ENCODE measurements around the gene CMTM6.
A peak's percentile ranks its signal among the peaks of the same experiment; 100 is the strongest.
"Not testable (repeated sequence)": the region's sequence is repeated elsewhere in the genome, so short reads cannot be mapped to it uniquely, and the experiment has no call there.

CMTM6 gene

DNA sequence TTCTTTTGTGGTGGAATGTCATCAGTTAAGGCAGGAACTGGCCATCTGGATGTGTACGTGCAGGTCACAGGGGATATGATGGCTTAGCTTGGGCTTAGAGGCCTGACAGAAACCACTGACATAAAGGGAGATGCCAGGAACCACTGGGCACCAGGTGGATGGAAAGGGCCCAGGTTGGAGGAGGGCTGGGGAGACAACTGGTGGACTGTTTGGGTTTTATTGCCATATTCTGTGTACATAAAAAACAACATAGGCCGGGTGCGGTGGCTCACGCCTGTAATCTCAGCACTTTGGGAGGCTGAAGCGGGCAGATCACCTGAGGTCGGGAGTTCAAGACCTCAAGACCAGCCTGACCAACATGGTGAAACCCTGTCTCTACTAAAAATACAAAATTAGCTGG is 35.8 kb downstream of the CMTM6 start:
- not testable (repeated sequence) for DNase-seq (ENCODE audit: low read depth in 3 of 3)

GRCh38 chr3:32464726-32465125 is 37.9 kb downstream of the CMTM6 start:
- not testable (repeated sequence) for DNase-seq (ENCODE audit: low read depth in 3 of 3)

GRCh38 chr3:32463415-32463814 is 39.2 kb downstream of the CMTM6 start:
- DNase-seq (ENCODE audit: low read depth in 3 of 3): not testable (repeated sequence)

DNA sequence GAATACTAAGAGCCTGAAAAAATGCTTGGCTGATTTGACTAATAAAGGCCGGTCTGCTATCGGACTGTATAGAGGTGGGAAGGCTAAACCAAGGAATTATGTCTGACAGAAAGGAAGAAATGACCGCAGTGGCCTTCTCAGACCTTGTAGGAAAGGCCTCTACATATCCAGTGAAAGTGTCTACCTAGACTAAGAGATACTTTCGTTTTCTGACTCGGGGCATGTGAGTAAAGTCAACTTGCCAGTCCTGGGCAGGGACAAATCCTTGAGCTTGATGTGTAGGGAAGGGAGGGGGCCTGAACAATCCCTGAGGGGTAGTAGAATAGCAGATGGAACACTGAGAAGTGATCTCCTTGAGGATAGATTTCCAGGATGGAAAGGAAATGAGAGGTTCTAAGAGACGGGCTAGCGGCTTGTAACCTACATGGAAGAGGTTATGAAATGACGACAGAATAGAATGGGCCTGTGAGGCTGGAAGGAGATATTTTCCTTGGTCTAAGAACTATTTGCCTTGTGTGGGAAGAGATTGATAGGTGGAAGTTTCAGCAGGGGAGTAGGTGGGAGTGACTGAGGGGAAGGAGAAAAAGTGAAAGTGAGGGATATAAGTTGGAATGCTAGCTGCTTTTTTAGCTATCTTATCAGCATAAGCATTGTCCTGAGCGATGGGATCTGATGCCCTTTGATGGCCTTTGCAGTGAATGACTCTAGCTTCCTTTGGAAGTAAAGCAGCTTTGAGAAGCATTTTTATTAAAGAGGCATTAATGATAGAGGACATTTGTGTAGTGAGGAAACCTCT is 40.3 kb downstream of the CMTM6 start:
- not testable (repeated sequence) for DNase-seq (ENCODE audit: low read depth in 3 of 3)

GRCh38 chr3:32460817-32461496 is 41.7 kb downstream of the CMTM6 start:
- not testable (repeated sequence) for DNase-seq (ENCODE audit: low read depth in 3 of 3)

- peak in 2 of 3 experiments; percentile 24 to 37 for DNase-seq (ENCODE audit: low read depth in 3 of 3)
Observed at GRCh38 chr3:32460031-32460749, 42.5 kb downstream of the CMTM6 start.

DNA sequence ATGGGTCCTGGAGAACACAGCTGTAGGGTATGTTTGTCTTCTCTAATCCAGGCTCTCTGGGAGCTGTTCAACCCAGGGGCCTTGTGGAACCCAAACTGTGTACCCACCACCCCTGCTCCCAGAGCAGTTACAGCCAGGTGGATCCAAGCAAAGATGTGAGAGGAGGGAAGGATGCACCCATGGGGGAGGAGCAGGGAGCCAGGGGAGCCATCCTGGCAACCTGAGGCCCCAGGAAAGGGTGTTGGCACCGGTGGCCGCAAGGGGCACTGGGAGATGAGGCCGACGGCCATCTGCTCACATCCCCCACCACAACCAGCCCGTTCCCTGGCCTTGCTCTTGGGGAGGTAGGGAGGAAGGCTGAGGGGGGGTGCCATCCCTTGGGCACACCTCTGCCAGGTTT is 43.2 kb downstream of the CMTM6 start:
- DNase-seq (ENCODE audit: low read depth in 3 of 3): no peak

- DNase-seq (ENCODE audit: low read depth in 3 of 3): peak in 2 of 3 experiments; percentile 22 to 45
Observed at GRCh38 chr3:32457971-32458471, 44.6 kb downstream of the CMTM6 start.

GRCh38 chr3:32456429-32457130 is 46.1 kb downstream of the CMTM6 start:
- DNase-seq (ENCODE audit: low read depth in 3 of 3): no peak

- no peak for DNase-seq (ENCODE audit: low read depth in 3 of 3)
Observed at GRCh38 chr3:32455609-32456428, 46.8 kb downstream of the CMTM6 start.

GRCh38 chr3:32454731-32455608 is 47.7 kb downstream of the CMTM6 start:
- DNase-seq (ENCODE audit: low read depth in 3 of 3): no peak

DNA sequence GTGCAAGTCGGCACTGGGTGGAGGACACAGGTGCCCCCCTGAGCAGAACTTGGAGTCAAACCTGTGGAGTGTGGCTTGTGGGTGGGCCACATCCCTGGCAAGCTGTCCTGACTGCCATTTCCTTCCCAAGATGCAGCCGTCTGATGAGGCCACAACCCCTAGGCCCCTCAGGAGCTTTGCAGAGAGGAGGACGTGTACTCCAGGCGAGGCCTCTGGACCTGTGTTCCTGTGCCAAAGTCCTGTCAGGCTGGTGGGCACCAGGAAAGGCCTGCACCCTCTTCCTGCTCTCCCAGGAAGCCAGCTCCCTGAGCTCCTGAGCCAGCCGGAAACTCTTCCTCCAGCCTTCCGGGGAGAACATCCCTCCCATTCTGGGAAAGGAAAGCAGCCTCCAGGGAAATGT is 48.5 kb downstream of the CMTM6 start:
- DNase-seq (ENCODE audit: low read depth in 3 of 3): no peak

- no peak for DNase-seq (ENCODE audit: low read depth in 3 of 3)
Observed at GRCh38 chr3:32453346-32453745, 49.3 kb downstream of the CMTM6 start.

DNA sequence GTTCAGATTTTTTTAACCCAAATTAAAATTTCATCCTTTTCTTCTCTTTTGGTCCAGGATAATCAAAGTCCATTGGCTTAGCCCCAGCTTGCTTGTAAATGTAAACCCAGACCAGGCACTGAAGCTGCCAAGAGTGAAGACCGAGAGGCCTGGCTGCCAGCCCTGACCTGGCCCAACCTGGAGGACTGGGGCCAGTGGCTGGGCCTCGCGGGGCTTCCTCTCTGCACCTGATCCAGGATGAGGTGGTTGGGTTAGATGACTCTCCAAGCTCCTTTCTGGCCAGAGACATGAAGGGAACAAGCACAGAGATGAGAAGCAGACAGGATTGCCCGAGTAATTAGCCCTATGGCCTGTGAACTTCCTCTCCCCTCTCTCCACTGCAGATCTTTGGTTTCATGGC is 50.6 kb downstream of the CMTM6 start:
- DNase-seq (ENCODE audit: low read depth in 3 of 3): no peak

GRCh38 chr3:32450992-32451659 is 51.5 kb downstream of the CMTM6 start:
- DNase-seq (ENCODE audit: low read depth in 3 of 3): no peak

GRCh38 chr3:32450426-32450825 is 52.2 kb downstream of the CMTM6 start:
- DNase-seq (ENCODE audit: low read depth in 3 of 3): no peak

- DNase-seq (ENCODE audit: low read depth in 3 of 3): no peak
Observed at GRCh38 chr3:32449691-32450090, 53.0 kb downstream of the CMTM6 start.

DNA sequence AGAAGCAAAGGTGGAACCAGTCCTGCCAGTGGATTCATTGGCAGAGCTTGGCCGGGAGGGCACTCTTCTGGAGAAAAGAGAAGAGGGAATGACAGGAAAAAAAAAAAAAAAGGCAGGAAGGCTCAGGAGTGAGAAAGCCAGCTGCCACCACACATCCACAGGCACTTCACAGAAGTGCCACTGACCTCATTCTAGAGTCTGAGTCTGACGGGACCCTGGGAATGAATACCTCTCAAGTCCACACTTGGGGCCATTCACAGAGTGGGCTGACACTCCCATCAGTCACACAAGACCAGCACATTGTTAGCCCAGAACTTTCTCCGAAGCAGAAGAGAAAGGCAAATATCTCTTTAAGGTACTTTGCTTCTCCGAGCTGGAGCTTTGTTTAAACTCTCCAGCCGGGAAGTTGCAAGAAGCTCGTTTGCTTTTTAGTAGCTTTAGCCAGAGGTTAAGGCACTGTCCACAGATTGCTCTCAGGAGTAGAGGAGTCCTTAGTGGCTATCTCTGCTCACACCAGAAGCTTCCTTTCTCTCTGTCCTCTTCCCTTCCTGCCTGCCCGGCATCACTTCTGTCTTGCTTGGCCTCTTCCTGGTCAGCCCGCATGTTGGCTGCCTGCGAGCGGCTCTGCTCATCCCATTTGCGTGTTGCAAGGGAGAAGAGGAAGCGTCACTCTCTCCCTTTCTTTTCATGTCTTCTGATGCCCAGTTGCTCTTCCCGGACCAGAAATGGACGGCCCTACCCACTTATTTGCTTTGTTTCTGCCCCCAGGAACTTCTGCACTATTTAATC is 53.8 kb downstream of the CMTM6 start:
- DNase-seq (ENCODE audit: low read depth in 3 of 3): no peak
